GM18502 (cell line): ENCODE results near the gene NDUFB5.

ENCODE experiments used
- ATAC-seq: cut with Tn5 transposase; IDR thresholded peaks from one replicate; pipeline ENCODE4 v1.9.1; 2021; ENCODE audit warnings: mild to moderate bottlenecking; ENCODE audit not compliant: unreplicated experiment, poor library complexity

Gene NDUFB5

GRCh38 chr3:179672918-179673317 is 68.3 kb downstream of the NDUFB5 start:
- no peak for ATAC-seq

- no peak for ATAC-seq
These were observed 68.9 kb downstream of the NDUFB5 start for GRCh38 chr3:179673523-179673922.

- no peak for ATAC-seq
These were observed 71.5 kb downstream of the NDUFB5 start for GRCh38 chr3:179676081-179676480.
